HEK293T (cell line): ENCODE measurements around the gene PLEKHA6.

Experiments
- BHLHE40 ChIP-seq: fragments of 450-650 bp; IDR thresholded peaks from 2 replicates; pipeline ENCODE4 v1.6.1; 2016; ENCODE audit warnings: mild to moderate bottlenecking, moderate library complexity, borderline replicate concordance
- FOXA1 ChIP-seq: fragments of 450-650 bp; IDR thresholded peaks from 2 replicates; pipeline ENCODE4 v1.6.1; 2016; ENCODE audit warnings: mild to moderate bottlenecking
- TARDBP ChIP-seq: fragments of 450-650 bp; IDR thresholded peaks from 2 replicates; pipeline ENCODE4 v1.6.1; 2016

- no peak for TF ChIP-seq FOXA1
- no peak for TF ChIP-seq TARDBP
- no peak for TF ChIP-seq BHLHE40
Measured at GRCh38 chr1:204357551-204358490, 1.9 kb downstream of the PLEKHA6 start.
